Measurements from ENCODE around the gene DNAH9.

The DNAH9 gene

GRCh38 chr17:11628831-11629230 lies 30.6 kb downstream of the DNAH9 start:
- no peak for DNase-seq
- no peaks in the 10 kb centered on the region for H4K20me1 ChIP-seq (ENCODE audit: insufficient read depth, low read length)
- no peak overlapping the region for H3K4me2 ChIP-seq (ENCODE audit: insufficient read depth, low read length)
- H3K27ac ChIP-seq (ENCODE audit: low read length) = no peak overlapping the region
- peaks cover 3% of the 10 kb centered on the region for H3K27me3 ChIP-seq (ENCODE audit: insufficient read depth, low read length, poor library complexity)
- TF ChIP-seq EZH2 (IDR thresholded peaks at IDR 0.05; ENCODE audit: borderline replicate concordance, low read depth, low read length, severe bottlenecking) = no peak
- no peak for TF ChIP-seq CTCF (IDR thresholded peaks at IDR 0.05; ENCODE audit: borderline replicate concordance, extremely low read depth, low read length, poor library complexity, severe bottlenecking)
- no peaks in the 10 kb centered on the region for H3K79me2 ChIP-seq (ENCODE audit: insufficient read depth, low read length)
- no peak overlapping the region for H3K9ac ChIP-seq (ENCODE audit: low read depth, low read length)
- H3K4me3 ChIP-seq (ENCODE audit: low read depth in 1 of 2, low read length in 2 of 2) = no peak overlapping the region
- no peak for ATAC-seq (ENCODE audit: insufficient read depth, low read depth)
- no peaks in the 10 kb centered on the region for H3K9me3 ChIP-seq (ENCODE audit: insufficient read depth, low read length, severe bottlenecking)
- H3K4me1 ChIP-seq (ENCODE audit: insufficient read depth, low read length) = no peaks in the 10 kb centered on the region
- no peak overlapping the region for H2AFZ ChIP-seq (ENCODE audit: low read depth, low read length)
- no peaks in the 10 kb centered on the region for H3K36me3 ChIP-seq (ENCODE audit: insufficient read depth, low read length)

- Histone ChIP-seq H3K9ac (ENCODE audit: low read depth, low read length) (no peak overlapping the region), H3K36me3 (ENCODE audit: insufficient read depth, low read length) (no peaks in the 10 kb centered on the region), H3K27ac (ENCODE audit: low read length) (no peak overlapping the region), H4K20me1 (ENCODE audit: insufficient read depth, low read length) (no peaks in the 10 kb centered on the region), H3K9me3 (ENCODE audit: insufficient read depth, low read length, severe bottlenecking) (no peaks in the 10 kb centered on the region), H3K79me2 (ENCODE audit: insufficient read depth, low read length) (no peaks in the 10 kb centered on the region), H2AFZ (ENCODE audit: low read depth, low read length) (no peak overlapping the region), H3K4me2 (ENCODE audit: insufficient read depth, low read length) (no peak overlapping the region), H3K27me3 (ENCODE audit: insufficient read depth, low read length, poor library complexity) (no peaks in the 10 kb centered on the region), H3K4me3 (ENCODE audit: low read depth in 1 of 2, low read length in 2 of 2) (no peak overlapping the region), H3K4me1 (ENCODE audit: insufficient read depth, low read length) (no peaks in the 10 kb centered on the region)
- DNase-seq = no peak
- TF ChIP-seq CTCF (IDR thresholded peaks at IDR 0.05; ENCODE audit: borderline replicate concordance, extremely low read depth, low read length, poor library complexity, severe bottlenecking) = no peak
- no peak for TF ChIP-seq EZH2 (IDR thresholded peaks at IDR 0.05; ENCODE audit: borderline replicate concordance, low read depth, low read length, severe bottlenecking)
- ATAC-seq (ENCODE audit: insufficient read depth, low read depth) = no peak
Measured at GRCh38 chr17:11636771-11637170, 38.5 kb downstream of the DNAH9 start.

GRCh38 chr17:11637796-11638195 lies 39.5 kb downstream of the DNAH9 start:
- H3K27ac ChIP-seq (ENCODE audit: low read length) = no peak overlapping the region
- H2AFZ ChIP-seq (ENCODE audit: low read depth, low read length) = no peak overlapping the region
- H3K79me2 ChIP-seq (ENCODE audit: insufficient read depth, low read length) = no peaks in the 10 kb centered on the region
- H3K36me3 ChIP-seq (ENCODE audit: insufficient read depth, low read length) = no peaks in the 10 kb centered on the region
- no peaks in the 10 kb centered on the region for H3K9me3 ChIP-seq (ENCODE audit: insufficient read depth, low read length, severe bottlenecking)
- H3K4me2 ChIP-seq (ENCODE audit: insufficient read depth, low read length) = no peak overlapping the region
- TF ChIP-seq EZH2 (IDR thresholded peaks at IDR 0.05; ENCODE audit: borderline replicate concordance, low read depth, low read length, severe bottlenecking) = no peak
- no peak for TF ChIP-seq CTCF (IDR thresholded peaks at IDR 0.05; ENCODE audit: borderline replicate concordance, extremely low read depth, low read length, poor library complexity, severe bottlenecking)
- no peaks in the 10 kb centered on the region for H4K20me1 ChIP-seq (ENCODE audit: insufficient read depth, low read length)
- no peaks in the 10 kb centered on the region for H3K4me1 ChIP-seq (ENCODE audit: insufficient read depth, low read length)
- no peak for DNase-seq
- ATAC-seq (ENCODE audit: insufficient read depth, low read depth) = no peak
- H3K27me3 ChIP-seq (ENCODE audit: insufficient read depth, low read length, poor library complexity) = no peaks in the 10 kb centered on the region
- H3K9ac ChIP-seq (ENCODE audit: low read depth, low read length) = no peak overlapping the region
- no peak overlapping the region for H3K4me3 ChIP-seq (ENCODE audit: low read depth in 1 of 2, low read length in 2 of 2)

- Histone ChIP-seq H4K20me1 (ENCODE audit: insufficient read depth, low read length) (no peaks in the 10 kb centered on the region), H3K27ac (ENCODE audit: low read length) (no peak overlapping the region), H3K27me3 (ENCODE audit: insufficient read depth, low read length, poor library complexity) (no peaks in the 10 kb centered on the region), H3K4me3 (ENCODE audit: low read depth in 1 of 2, low read length in 2 of 2) (no peak overlapping the region), H3K79me2 (ENCODE audit: insufficient read depth, low read length) (no peaks in the 10 kb centered on the region), H3K36me3 (ENCODE audit: insufficient read depth, low read length) (no peaks in the 10 kb centered on the region), H3K9me3 (ENCODE audit: insufficient read depth, low read length, severe bottlenecking) (no peaks in the 10 kb centered on the region), H3K9ac (ENCODE audit: low read depth, low read length) (no peak overlapping the region), H3K4me2 (ENCODE audit: insufficient read depth, low read length) (no peak overlapping the region), H2AFZ (ENCODE audit: low read depth, low read length) (no peak overlapping the region), H3K4me1 (ENCODE audit: insufficient read depth, low read length) (no peaks in the 10 kb centered on the region)
- DNase-seq (no peak), ATAC-seq (ENCODE audit: insufficient read depth, low read depth) (no peak)
- TF ChIP-seq EZH2 (IDR thresholded peaks at IDR 0.05; ENCODE audit: borderline replicate concordance, low read depth, low read length, severe bottlenecking) (no peak), CTCF (IDR thresholded peaks at IDR 0.05; ENCODE audit: borderline replicate concordance, extremely low read depth, low read length, poor library complexity, severe bottlenecking) (no peak)
Measured at GRCh38 chr17:11638700-11639265, 40.5 kb downstream of the DNAH9 start.

Data from DND-41 (cell line).